ENCODE measurements around the gene ALG11. TPM values are rescaled to one million over a fixed set of nuclear protein-coding genes. Genes with fewer than 3 reads are reported as not detected.
A peak's percentile ranks its signal among the peaks of the same experiment; 100 is the strongest.

The ALG11 gene
- 22.7 TPM for total RNA-seq
- long read RNA-seq, transcript ALG11-202 (4 exons, 2,558 nt), result major isoform, 7 of 15 reads
- long read RNA-seq, partial matches to known transcripts, result 0 of 15 reads
- long read RNA-seq, other reads (novel, unspliced or antisense), result 4 of 15 reads

- peak; percentile 100 for DNase-seq
- TF ChIP-seq CTCF (IDR thresholded peaks at IDR 0.05; ENCODE audit: borderline replicate concordance), result no peak
- intact Hi-C loops (cut with micrococcal nuclease), result no loop called here
- no peaks in the 10 kb centered on the region for H3K9me3 ChIP-seq (replicated peaks)
- peak within 1 kb of the TSS; percentile 90 for H3K27ac ChIP-seq (replicated peaks)
- H3K4me1 ChIP-seq, result peaks cover 47% of the 10 kb centered on the region
- no peaks in the 10 kb centered on the region for H3K27me3 ChIP-seq (ENCODE audit: low read depth)
- H3K4me3 ChIP-seq, result peak within 1 kb of the TSS; percentile 97
- H3K36me3 ChIP-seq, result peaks cover 4% of the 10 kb centered on the region
Observed at GRCh38 chr13:52011632-52012511, at the start of gene ALG11. TSS of gene ALG11 (plus strand) at chr13:52012398. CDS start at chr13:52012419, 21 bp downstream.

GRCh38 chr13:51966186-51966585, 46.0 kb upstream of the ALG11 start:
- Histone ChIP-seq H3K27me3 (ENCODE audit: low read depth) (no peaks in the 10 kb centered on the region), H3K4me3 (no peak overlapping the region), H3K9me3 (replicated peaks) (no peaks in the 10 kb centered on the region), H3K36me3 (peaks cover 6% of the 10 kb centered on the region), H3K27ac (replicated peaks) (peak overlapping the region; percentile 91), H3K4me1 (peaks cover 44% of the 10 kb centered on the region)
- TF ChIP-seq CTCF (IDR thresholded peaks at IDR 0.05; ENCODE audit: borderline replicate concordance), result no peak
- no peak for DNase-seq
- intact Hi-C loops (cut with micrococcal nuclease), result no loop called here

GRCh38 chr13:51967482-51968446, 44.4 kb upstream of the ALG11 start:
- H3K9me3 ChIP-seq (replicated peaks), result no peaks in the 10 kb centered on the region
- intact Hi-C loops (cut with micrococcal nuclease), result no loop called here
- no peaks in the 10 kb centered on the region for H3K27me3 ChIP-seq (ENCODE audit: low read depth)
- peaks cover 39% of the 10 kb centered on the region for H3K4me1 ChIP-seq
- DNase-seq, result no peak
- no peak for TF ChIP-seq CTCF (IDR thresholded peaks at IDR 0.05; ENCODE audit: borderline replicate concordance)
- H3K27ac ChIP-seq (replicated peaks), result peak overlapping the region; percentile 91
- H3K4me3 ChIP-seq, result no peak overlapping the region
- H3K36me3 ChIP-seq, result peaks cover 1% of the 10 kb centered on the region

- H3K27ac ChIP-seq (replicated peaks), result no peak overlapping the region
- intact Hi-C loops (cut with micrococcal nuclease), result no loop called here
- H3K36me3 ChIP-seq, result peaks cover 4% of the 10 kb centered on the region
- no peaks in the 10 kb centered on the region for H3K9me3 ChIP-seq (replicated peaks)
- H3K27me3 ChIP-seq (ENCODE audit: low read depth), result no peaks in the 10 kb centered on the region
- H3K4me1 ChIP-seq, result peaks cover 39% of the 10 kb centered on the region
- TF ChIP-seq CTCF (IDR thresholded peaks at IDR 0.05; ENCODE audit: borderline replicate concordance), result no peak
- no peak overlapping the region for H3K4me3 ChIP-seq
- no peak for DNase-seq
Observed at GRCh38 chr13:51970349-51970748, 41.8 kb upstream of the ALG11 start.
